Measurements from ENCODE around the gene TMOD1.

DNA sequence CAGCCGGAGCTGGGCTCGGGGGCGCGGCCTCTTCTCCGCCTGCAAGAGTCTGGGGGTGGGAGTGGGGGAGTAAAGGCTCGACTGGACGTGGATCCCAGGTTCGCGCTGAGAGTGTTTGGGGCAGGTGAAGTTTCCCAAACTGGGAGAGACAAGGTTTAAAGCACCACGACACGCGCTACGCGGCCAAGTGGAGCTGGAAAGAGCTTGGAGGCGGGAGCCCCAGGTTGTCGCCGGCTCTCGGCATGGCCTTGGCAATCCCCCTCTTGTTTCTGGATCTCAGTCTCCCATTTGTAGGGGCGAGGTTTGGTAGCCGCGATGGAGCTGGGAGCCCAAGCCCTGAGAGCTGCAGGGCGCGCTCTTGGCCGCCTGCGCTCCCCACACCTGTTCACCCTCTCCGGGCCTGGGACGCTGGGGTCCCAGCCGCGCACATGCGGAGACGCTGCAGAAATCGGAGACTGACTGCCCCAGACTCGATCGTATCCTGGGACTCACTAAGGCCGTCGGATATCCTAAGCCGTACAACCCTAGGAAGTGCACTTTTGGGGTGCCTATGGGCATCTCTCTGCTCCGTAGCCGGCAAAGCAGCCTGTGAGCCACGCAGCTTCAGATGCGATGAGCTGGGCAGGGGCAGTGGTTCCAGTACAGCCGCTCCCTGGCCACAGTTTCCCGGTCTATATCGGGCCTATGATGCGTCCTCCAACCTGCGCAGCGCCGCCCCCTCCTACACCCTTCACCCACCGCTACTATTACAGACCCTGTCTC is 937 bp downstream of the TMOD1 start:
- TF ChIP-seq, protein P1, sequence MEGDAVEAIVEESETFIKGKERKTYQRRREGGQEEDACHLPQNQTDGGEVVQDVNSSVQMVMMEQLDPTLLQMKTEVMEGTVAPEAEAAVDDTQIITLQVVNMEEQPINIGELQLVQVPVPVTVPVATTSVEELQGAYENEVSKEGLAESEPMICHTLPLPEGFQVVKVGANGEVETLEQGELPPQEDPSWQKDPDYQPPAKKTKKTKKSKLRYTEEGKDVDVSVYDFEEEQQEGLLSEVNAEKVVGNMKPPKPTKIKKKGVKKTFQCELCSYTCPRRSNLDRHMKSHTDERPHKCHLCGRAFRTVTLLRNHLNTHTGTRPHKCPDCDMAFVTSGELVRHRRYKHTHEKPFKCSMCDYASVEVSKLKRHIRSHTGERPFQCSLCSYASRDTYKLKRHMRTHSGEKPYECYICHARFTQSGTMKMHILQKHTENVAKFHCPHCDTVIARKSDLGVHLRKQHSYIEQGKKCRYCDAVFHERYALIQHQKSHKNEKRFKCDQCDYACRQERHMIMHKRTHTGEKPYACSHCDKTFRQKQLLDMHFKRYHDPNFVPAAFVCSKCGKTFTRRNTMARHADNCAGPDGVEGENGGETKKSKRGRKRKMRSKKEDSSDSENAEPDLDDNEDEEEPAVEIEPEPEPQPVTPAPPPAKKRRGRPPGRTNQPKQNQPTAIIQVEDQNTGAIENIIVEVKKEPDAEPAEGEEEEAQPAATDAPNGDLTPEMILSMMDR (IDR thresholded peaks at IDR 0.05) = no peak
- no peak for TF ChIP-seq POLR2A (IDR thresholded peaks at IDR 0.05)

All from thyroid gland (tissue), 4 donors.